GM12864 (cell line): ENCODE measurements around the gene CHST11.
A peak's percentile ranks its signal among the peaks of the same experiment; 100 is the strongest.

Experiments used
- DNase-seq: peaks from one replicate; pipeline ENCODE4 v3.0.0-alpha.2; 2011; ENCODE audit warnings: low read depth
- H3K4me3 ChIP-seq: 2 replicates; pipeline ENCODE4 v1.5.1; 2011; ENCODE audit warnings: mild to moderate bottlenecking, low read depth, low read length, control low read depth
- CTCF ChIP-seq: IDR thresholded peaks from 2 replicates; pipeline ENCODE4 v1.5.1; 2011; ENCODE audit warnings: low read depth, mild to moderate bottlenecking, moderate library complexity, low read length, control low read depth, inconsistent platforms; ENCODE audit errors: missing control alignments

CHST11 gene

GRCh38 chr12:104691721-104692556 lies 235.2 kb downstream of the CHST11 start:
- no peak for DNase-seq
- TF ChIP-seq CTCF: no peak
- peak overlapping the region; percentile 23; the same call in 1 of the 2 replicates for H3K4me3 ChIP-seq

DNA sequence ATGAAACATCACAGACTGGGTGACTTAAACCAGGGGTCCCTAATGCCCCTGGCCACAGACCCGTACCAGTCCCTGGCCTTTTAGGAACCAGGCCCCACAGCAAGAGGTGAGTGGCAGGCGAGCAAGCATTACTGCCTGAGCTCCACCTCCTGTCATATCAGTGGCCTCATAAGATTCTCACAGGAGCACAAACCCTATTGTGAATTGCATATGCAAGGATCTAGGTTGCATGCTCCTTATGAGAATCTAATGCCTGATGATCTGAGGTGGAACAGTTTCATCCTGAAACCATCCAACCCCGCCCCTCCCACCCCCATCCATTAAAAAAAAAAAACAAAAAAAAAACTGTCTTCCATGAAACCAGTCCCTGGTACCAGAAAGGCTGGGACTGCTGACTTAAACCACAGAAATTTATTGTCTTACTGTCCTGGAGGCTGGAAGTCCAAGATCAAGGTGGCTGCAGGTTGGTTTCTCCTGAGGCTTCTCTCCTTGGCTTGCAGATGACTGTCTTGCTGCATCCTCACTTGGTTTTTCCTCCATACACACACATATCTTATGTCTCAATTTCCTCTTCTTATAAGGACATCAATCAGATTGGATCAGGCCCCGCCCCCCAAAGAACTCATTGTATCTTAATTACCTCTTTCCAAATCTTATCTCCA lies 235.9 kb downstream of the CHST11 start:
- TF ChIP-seq CTCF: no peak
- DNase-seq: no peak

DNA sequence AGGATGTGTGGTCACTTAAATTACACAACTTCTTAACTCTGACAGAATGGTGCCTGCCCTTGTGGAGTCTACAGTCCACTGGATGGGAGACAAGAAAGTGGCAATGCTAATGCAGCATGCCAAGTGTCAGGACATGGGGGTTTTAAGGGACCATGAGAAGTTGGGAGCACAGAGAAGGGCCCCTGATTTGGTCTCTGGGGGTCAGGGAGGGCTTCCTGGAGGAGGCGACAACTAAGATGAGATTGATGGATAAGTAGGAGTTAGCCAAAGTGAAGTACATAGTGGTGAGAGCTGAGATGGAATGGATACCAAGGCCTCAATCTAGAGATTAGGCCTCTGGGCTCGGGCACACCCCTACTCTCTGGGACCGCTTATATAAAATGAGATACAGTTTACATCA lies 236.7 kb downstream of the CHST11 start:
- H3K4me3 ChIP-seq: no peak overlapping the region
- no peak for TF ChIP-seq CTCF
- no peak for DNase-seq

More for the DNA sequence above, 235.9 kb downstream of the CHST11 start:
- peak overlapping the region; percentile 23; the same call in 1 of the 2 replicates for H3K4me3 ChIP-seq

DNA sequence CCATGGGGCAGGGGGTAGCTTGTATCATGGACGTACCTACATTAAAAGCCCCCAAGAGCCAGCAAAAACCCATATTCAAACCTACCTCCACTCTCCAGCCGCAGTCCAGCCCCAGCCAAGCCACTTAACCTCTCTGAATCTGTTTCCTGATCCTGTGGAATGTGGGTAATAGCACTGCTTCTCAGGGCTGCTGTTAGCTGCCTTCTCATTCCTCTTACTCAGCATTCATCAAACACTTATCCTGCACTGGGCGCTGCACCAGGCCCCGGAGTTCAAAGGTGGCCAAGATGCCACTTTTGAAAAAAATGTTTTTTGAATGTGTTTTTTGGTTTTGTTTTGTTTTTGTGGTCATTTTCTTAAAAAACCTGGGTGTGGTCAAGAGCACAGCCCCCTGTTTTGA lies 237.4 kb downstream of the CHST11 start:
- no peak overlapping the region for H3K4me3 ChIP-seq
- no peak for TF ChIP-seq CTCF
- DNase-seq: no peak

DNA sequence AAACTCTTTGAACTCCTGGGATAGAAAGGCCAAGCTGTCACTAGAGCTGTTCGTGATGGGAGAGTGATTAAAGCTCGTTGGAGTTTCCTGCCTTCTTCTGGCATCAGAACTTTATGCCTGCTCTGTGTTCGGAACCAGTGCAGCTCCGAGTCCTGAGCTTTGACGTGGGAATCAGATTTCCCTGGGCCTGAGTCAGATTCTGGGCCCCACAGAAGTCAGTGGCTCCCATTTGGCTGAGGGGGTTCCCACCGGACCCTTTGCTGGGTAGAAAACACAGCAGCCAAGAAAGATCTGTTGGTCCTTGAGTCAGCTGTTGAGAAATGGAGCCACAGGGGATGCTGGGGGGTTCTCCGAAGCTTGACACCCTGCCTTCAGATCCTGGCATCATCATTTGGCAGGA lies 238.0 kb downstream of the CHST11 start:
- no peak for TF ChIP-seq CTCF
- no peak for DNase-seq
- no peak overlapping the region for H3K4me3 ChIP-seq

GRCh38 chr12:104695453-104696148 lies 238.9 kb downstream of the CHST11 start:
- H3K4me3 ChIP-seq: no peak overlapping the region
- DNase-seq: no peak
- TF ChIP-seq CTCF: no peak
